KMS-11 (cell line): ENCODE results near the gene AGPAT3.

Experiments
- H2AFZ ChIP-seq: fragments of 200-600 bp; sonication (generic); 2 replicates; pipeline ENCODE4 v1.6.1; 2016; ENCODE audit warnings: antibody characterized with exemption, mixed run types, low read depth
- H3K27ac ChIP-seq: fragments of 200-600 bp; sonication (generic); 2 replicates; pipeline ENCODE4 v1.6.1; 2016; ENCODE audit warnings: mild to moderate bottlenecking, mixed run types
- H3K27me3 ChIP-seq: fragments of 200-600 bp; sonication (generic); 2 replicates; pipeline ENCODE4 v1.6.1; 2017; ENCODE audit warnings: mild to moderate bottlenecking, low read depth, mixed run types, moderate library complexity; ENCODE audit not compliant: insufficient read depth
- H3K36me3 ChIP-seq: fragments of 200-600 bp; sonication (generic); 2 replicates; pipeline ENCODE4 v1.6.1; 2017; ENCODE audit warnings: mild to moderate bottlenecking, mixed run types; ENCODE audit not compliant: insufficient read depth
- H3K4me1 ChIP-seq: fragments of 200-600 bp; sonication (generic); 2 replicates; pipeline ENCODE4 v1.6.1; 2016; ENCODE audit warnings: mild to moderate bottlenecking, low read depth, mixed run types; ENCODE audit not compliant: poor library complexity, severe bottlenecking
- H3K4me2 ChIP-seq: fragments of 200-600 bp; sonication (generic); 2 replicates; pipeline ENCODE4 v1.7.0; 2016; ENCODE audit warnings: mild to moderate bottlenecking, mixed run types
- H3K4me3 ChIP-seq: fragments of 200-600 bp; sonication (generic); IDR thresholded peaks from 2 replicates; pipeline ENCODE4 v1.6.1; 2017; ENCODE audit warnings: low read depth, low read length, mixed read lengths; ENCODE audit not compliant: insufficient read depth
- H3K79me2 ChIP-seq: fragments of 200-600 bp; sonication (generic); 2 replicates; pipeline ENCODE4 v1.6.1; 2016; ENCODE audit warnings: low read depth, mixed run types; ENCODE audit not compliant: insufficient read depth
- H3K9ac ChIP-seq: fragments of 200-600 bp; sonication (generic); 2 replicates; pipeline ENCODE4 v1.6.1; 2016; ENCODE audit warnings: mild to moderate bottlenecking, mixed run types
- H4K20me1 ChIP-seq: fragments of 200-600 bp; sonication (generic); 2 replicates; pipeline ENCODE4 v1.6.1; 2016; ENCODE audit warnings: mild to moderate bottlenecking, mixed run types; ENCODE audit not compliant: insufficient read depth
- TF ChIP-seq, protein P1 (sequence below): fragments of 200-600 bp; sonication (generic); conservative IDR thresholded peaks from 2 replicates; pipeline ENCODE4 v1.6.1; 2017; ENCODE audit warnings: low read depth, mild to moderate bottlenecking, antibody characterized with exemption, low read length, moderate library complexity, mixed read lengths

The AGPAT3 gene

GRCh38 chr21:43937891-43938309 is 72.9 kb downstream of the AGPAT3 start:
- Histone ChIP-seq H3K36me3 (no peaks in the 10 kb centered on the region), H3K4me2 (no peak overlapping the region), H3K9ac (no peak overlapping the region), H4K20me1 (0 out of 2 replicates have a peak, but pooled peaks cover 3% of the 10 kb centered on the region), H3K79me2 (peaks cover 26% of the 10 kb centered on the region; the same call in 1 of the 2 replicates), H3K27ac (no peak overlapping the region), H3K4me3 (no peak overlapping the region), H3K4me1 (no peaks in the 10 kb centered on the region), H2AFZ (no peak overlapping the region), H3K27me3 (no peaks in the 10 kb centered on the region)
- TF ChIP-seq, protein P1, sequence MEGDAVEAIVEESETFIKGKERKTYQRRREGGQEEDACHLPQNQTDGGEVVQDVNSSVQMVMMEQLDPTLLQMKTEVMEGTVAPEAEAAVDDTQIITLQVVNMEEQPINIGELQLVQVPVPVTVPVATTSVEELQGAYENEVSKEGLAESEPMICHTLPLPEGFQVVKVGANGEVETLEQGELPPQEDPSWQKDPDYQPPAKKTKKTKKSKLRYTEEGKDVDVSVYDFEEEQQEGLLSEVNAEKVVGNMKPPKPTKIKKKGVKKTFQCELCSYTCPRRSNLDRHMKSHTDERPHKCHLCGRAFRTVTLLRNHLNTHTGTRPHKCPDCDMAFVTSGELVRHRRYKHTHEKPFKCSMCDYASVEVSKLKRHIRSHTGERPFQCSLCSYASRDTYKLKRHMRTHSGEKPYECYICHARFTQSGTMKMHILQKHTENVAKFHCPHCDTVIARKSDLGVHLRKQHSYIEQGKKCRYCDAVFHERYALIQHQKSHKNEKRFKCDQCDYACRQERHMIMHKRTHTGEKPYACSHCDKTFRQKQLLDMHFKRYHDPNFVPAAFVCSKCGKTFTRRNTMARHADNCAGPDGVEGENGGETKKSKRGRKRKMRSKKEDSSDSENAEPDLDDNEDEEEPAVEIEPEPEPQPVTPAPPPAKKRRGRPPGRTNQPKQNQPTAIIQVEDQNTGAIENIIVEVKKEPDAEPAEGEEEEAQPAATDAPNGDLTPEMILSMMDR = no peak

DNA sequence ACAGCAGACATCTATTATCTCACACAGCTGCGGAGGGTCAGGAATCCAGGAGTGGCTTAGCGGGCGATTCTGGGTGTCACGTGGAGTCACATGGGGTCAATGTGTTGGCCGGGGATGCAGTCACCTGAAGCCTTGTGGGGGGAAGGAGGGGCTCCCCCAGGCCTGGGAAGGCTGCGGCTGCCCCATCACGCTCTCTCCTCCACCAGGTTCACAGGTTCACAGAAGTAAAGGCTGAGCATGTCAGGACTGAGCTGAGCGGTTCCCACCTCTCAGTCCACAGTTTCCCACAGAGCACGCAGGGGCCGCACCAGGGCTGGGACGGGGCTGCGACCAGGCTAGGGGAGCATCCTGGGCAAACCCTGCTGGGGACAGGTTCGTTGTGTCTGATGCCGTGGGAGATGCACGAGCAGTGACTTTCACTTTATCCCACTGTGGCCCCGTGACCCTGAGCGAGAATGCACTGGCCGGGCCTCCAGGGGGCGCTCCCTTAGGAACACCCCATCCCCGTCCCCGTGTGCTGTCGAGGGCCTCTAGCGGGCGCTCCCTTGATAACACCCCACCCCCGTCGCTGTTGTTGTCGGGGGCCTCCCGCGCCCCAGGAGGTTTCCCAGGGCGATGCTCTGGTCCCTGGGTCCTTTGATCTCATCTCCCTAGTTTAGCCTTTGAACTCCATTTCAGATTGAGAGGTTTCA is 73.9 kb downstream of the AGPAT3 start:
- no peaks in the 10 kb centered on the region for H3K27me3 ChIP-seq
- no peak overlapping the region for H3K4me3 ChIP-seq
- no peak overlapping the region for H3K9ac ChIP-seq
- TF ChIP-seq, protein P1 = peak; percentile 38; the same call in 1 of the 2 replicates
- H2AFZ ChIP-seq = no peak overlapping the region
- H3K4me1 ChIP-seq = no peaks in the 10 kb centered on the region
- H3K36me3 ChIP-seq = no peaks in the 10 kb centered on the region
- peaks cover 16% of the 10 kb centered on the region; the same call in 1 of the 2 replicates for H3K79me2 ChIP-seq
- no peak overlapping the region for H3K27ac ChIP-seq
- H4K20me1 ChIP-seq = no peaks in the 10 kb centered on the region
- H3K4me2 ChIP-seq = no peak overlapping the region

GRCh38 chr21:43939443-43940328 is 74.7 kb downstream of the AGPAT3 start:
- Histone ChIP-seq H3K27ac (no peak overlapping the region), H2AFZ (no peak overlapping the region), H3K27me3 (no peaks in the 10 kb centered on the region), H3K4me2 (no peak overlapping the region), H3K4me3 (no peak overlapping the region), H4K20me1 (no peaks in the 10 kb centered on the region), H3K9ac (no peak overlapping the region), H3K79me2 (peaks cover 22% of the 10 kb centered on the region; the same call in 1 of the 2 replicates), H3K36me3 (no peaks in the 10 kb centered on the region), H3K4me1 (no peaks in the 10 kb centered on the region)
- TF ChIP-seq, protein P1 = no peak

- Histone ChIP-seq H3K9ac (no peak overlapping the region), H3K4me1 (no peaks in the 10 kb centered on the region), H2AFZ (no peak overlapping the region), H3K27ac (no peak overlapping the region), H3K4me3 (no peak overlapping the region), H4K20me1 (no peaks in the 10 kb centered on the region), H3K79me2 (peaks cover 26% of the 10 kb centered on the region; the same call in 1 of the 2 replicates), H3K27me3 (no peaks in the 10 kb centered on the region), H3K4me2 (no peak overlapping the region), H3K36me3 (no peaks in the 10 kb centered on the region)
- TF ChIP-seq, protein P1 = no peak
Measured at GRCh38 chr21:43940329-43941050, 75.5 kb downstream of the AGPAT3 start.
